Measurements from ENCODE around the gene RHEBL1. TPM values are rescaled to one million over a fixed set of nuclear protein-coding genes. Genes with fewer than 3 reads are reported as not detected.

Gene RHEBL1
- polyA plus RNA-seq, 3 donors = 0.17 to 0.96 (median 0.50) TPM

GRCh38 chr12:49018261-49019119 is 51.3 kb downstream of the RHEBL1 start, which contains the start of gene PRKAG1:
TSS of gene PRKAG1 (minus strand) at chr12:49018776. CDS start at chr12:49018740, 36 bp downstream.
- intact Hi-C loops (cut with micrococcal nuclease) = loop anchor here (5.0 kb wide), 1 partner anchor 39 kb away; no protein-coding TSS in a partner anchor
- Mint-ChIP-seq H3K27me3 (ENCODE audit: low read depth in 3 of 3) (peaks cover 0 to 4% (median 0%) of the 10 kb centered on the region in 3 donors), H3K9me3 (peaks cover 0 to 2% (median 0%) of the 10 kb centered on the region in 7 donors), H3K36me3 (peaks cover 41 to 50% of the 10 kb centered on the region in 2 donors), H3K27ac (peak within 1 kb of the TSS; percentile 98 to 100 (median 99)), H3K4me3 (peak within 1 kb of the TSS; percentile 89 to 96), H3K4me1 (peaks cover 29% of the 10 kb centered on the region)
- peaks cover 10% of the 10 kb centered on the region for H4K20me1 ChIP-seq (ENCODE audit: insufficient read depth, low read length)
- no peaks in the 10 kb centered on the region for H3K9me3 ChIP-seq (replicated peaks in 1 of 2; ENCODE audit: control insufficient read depth in 1 of 2, insufficient read depth in 1 of 2, low read length in 2 of 2)
- peak within 1 kb of the TSS; percentile 68 to 96 (median 94) for H3K4me3 ChIP-seq (replicated peaks in 1 of 3; ENCODE audit: low read depth in 2 of 3, low read length in 3 of 3)
- 0% methylated on average over 39 of the region's 59 CpGs for WGBS (ENCODE audit: insufficient coverage)
- H3K4me2 ChIP-seq (replicated peaks; ENCODE audit: extremely low read depth, low read length, poor library complexity, severe bottlenecking) = peak within 1 kb of the TSS; percentile 98
- peak; percentile 97 to 99 (median 97) for DNase-seq
- H3K9ac ChIP-seq (ENCODE audit: insufficient read depth, low read length, poor library complexity, severe bottlenecking) = peak within 1 kb of the TSS; percentile 97
- TF ChIP-seq, protein P1, sequence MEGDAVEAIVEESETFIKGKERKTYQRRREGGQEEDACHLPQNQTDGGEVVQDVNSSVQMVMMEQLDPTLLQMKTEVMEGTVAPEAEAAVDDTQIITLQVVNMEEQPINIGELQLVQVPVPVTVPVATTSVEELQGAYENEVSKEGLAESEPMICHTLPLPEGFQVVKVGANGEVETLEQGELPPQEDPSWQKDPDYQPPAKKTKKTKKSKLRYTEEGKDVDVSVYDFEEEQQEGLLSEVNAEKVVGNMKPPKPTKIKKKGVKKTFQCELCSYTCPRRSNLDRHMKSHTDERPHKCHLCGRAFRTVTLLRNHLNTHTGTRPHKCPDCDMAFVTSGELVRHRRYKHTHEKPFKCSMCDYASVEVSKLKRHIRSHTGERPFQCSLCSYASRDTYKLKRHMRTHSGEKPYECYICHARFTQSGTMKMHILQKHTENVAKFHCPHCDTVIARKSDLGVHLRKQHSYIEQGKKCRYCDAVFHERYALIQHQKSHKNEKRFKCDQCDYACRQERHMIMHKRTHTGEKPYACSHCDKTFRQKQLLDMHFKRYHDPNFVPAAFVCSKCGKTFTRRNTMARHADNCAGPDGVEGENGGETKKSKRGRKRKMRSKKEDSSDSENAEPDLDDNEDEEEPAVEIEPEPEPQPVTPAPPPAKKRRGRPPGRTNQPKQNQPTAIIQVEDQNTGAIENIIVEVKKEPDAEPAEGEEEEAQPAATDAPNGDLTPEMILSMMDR (IDR thresholded peaks at IDR 0.05) = peak; percentile 60
- H2AFZ ChIP-seq (ENCODE audit: insufficient read depth, low read depth, low read length, poor library complexity, severe bottlenecking) = peak within 1 kb of the TSS; percentile 77
- peaks cover 42% of the 10 kb centered on the region for H3K79me2 ChIP-seq (ENCODE audit: insufficient read depth, low read length)
- no peaks in the 10 kb centered on the region for H3K27me3 ChIP-seq (ENCODE audit: control insufficient read depth in 2 of 2, insufficient read depth in 2 of 2, low read length in 2 of 2)
- peaks cover 27 to 30% of the 10 kb centered on the region in 2 donors for H3K36me3 ChIP-seq (replicated peaks in 1 of 2; ENCODE audit: control insufficient read depth in 1 of 2, insufficient read depth in 2 of 2, low read length in 2 of 2)
- peak within 1 kb of the TSS; percentile 94 to 100 for H3K27ac ChIP-seq (ENCODE audit: low read depth in 1 of 2, low read length in 2 of 2)
- H3K4me1 ChIP-seq (ENCODE audit: control insufficient read depth in 1 of 2, insufficient read depth in 2 of 2, low read length in 2 of 2) = peaks cover 25 to 28% of the 10 kb centered on the region in 2 donors

DNA sequence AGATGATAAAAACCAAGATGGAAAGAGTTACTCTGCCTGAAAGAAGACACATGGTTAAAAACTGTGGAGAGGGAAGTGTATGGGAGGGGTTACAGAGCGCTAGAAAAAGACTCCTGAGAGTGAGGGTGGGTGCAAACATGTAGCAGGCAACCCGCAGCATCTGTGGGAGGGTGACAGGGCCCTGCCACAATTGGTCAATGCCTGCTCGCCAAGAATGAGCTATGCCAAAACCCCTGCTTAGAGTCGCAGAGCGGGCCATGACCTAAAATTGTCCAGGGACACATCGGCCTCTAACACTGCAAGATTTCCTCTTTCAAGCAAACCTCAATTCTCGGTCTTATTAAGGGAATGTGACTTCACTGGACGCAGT is 51.9 kb downstream of the RHEBL1 start:
- peaks cover 39 to 49% of the 10 kb centered on the region in 2 donors for H3K36me3 Mint-ChIP-seq
- Histone ChIP-seq H3K27me3 (ENCODE audit: control insufficient read depth in 2 of 2, insufficient read depth in 2 of 2, low read length in 2 of 2) (no peaks in the 10 kb centered on the region), H3K9ac (ENCODE audit: insufficient read depth, low read length, poor library complexity, severe bottlenecking) (peak overlapping the region; percentile 97), H3K4me2 (replicated peaks; ENCODE audit: extremely low read depth, low read length, poor library complexity, severe bottlenecking) (peak overlapping the region; percentile 98), H3K36me3 (replicated peaks in 1 of 2; ENCODE audit: control insufficient read depth in 1 of 2, insufficient read depth in 2 of 2, low read length in 2 of 2) (peaks cover 23 to 30% of the 10 kb centered on the region in 2 donors), H2AFZ (ENCODE audit: insufficient read depth, low read depth, low read length, poor library complexity, severe bottlenecking) (peak overlapping the region; percentile 77), H4K20me1 (ENCODE audit: insufficient read depth, low read length) (peaks cover 16% of the 10 kb centered on the region), H3K4me1 (ENCODE audit: control insufficient read depth in 1 of 2, insufficient read depth in 2 of 2, low read length in 2 of 2) (peaks cover 25 to 28% of the 10 kb centered on the region in 2 donors), H3K27ac (ENCODE audit: low read depth in 1 of 2, low read length in 2 of 2) (peak overlapping the region; percentile 94 to 100), H3K79me2 (ENCODE audit: insufficient read depth, low read length) (peaks cover 42% of the 10 kb centered on the region), H3K4me3 (replicated peaks in 1 of 3; ENCODE audit: low read depth in 2 of 3, low read length in 3 of 3) (peak overlapping the region; percentile 68 to 96 (median 94)), H3K9me3 (replicated peaks in 1 of 2; ENCODE audit: control insufficient read depth in 1 of 2, insufficient read depth in 1 of 2, low read length in 2 of 2) (no peaks in the 10 kb centered on the region)
- H3K9me3 Mint-ChIP-seq = peaks cover 0 to 2% (median 0%) of the 10 kb centered on the region in 7 donors
- peaks cover 0 to 4% (median 0%) of the 10 kb centered on the region in 3 donors for H3K27me3 Mint-ChIP-seq (ENCODE audit: low read depth in 3 of 3)
- H3K4me3 Mint-ChIP-seq = peak overlapping the region; percentile 89 to 96
- peaks cover 29% of the 10 kb centered on the region for H3K4me1 Mint-ChIP-seq
- TF ChIP-seq, protein P1 (IDR thresholded peaks at IDR 0.05) = no peak
- DNase-seq = peak; percentile 52 to 55 (median 53)
- intact Hi-C loops (cut with micrococcal nuclease) = loop anchor here (5.0 kb wide), 1 partner anchor 39 kb away; no protein-coding TSS in a partner anchor
- WGBS (ENCODE audit: insufficient coverage) = 0% methylated on average over 4 of the region's 8 CpGs
- H3K27ac Mint-ChIP-seq = peak overlapping the region; percentile 98 to 100 (median 99)
